NCI-H69 (cell line): ENCODE results near the gene CFAP57.
"Not testable (repeated sequence)": the region's sequence is repeated elsewhere in the genome, so short reads cannot be mapped to it uniquely, and the experiment has no call there.

Experiments
- DNase-seq: peaks from one replicate; lab custom pipeline; 2025; lab: John Stamatoyannopoulos, UW

CFAP57 gene

GRCh38 chr1:43171876-43172526, at the start of gene CFAP57, which contains the start of gene EBNA1BP2:
Gene CFAP57 (plus strand): TSS chr1:43172330. CDS start chr1:43172754, 424 bp downstream.
Gene EBNA1BP2 (minus strand): TSS chr1:43172290. CDS start chr1:43172118, 172 bp downstream.
- DNase-seq: peak; percentile 90

GRCh38 chr1:43123031-43123430, 49.1 kb upstream of the CFAP57 start:
- no peak for DNase-seq

GRCh38 chr1:43128816-43129215, 43.3 kb upstream of the CFAP57 start:
- no peak for DNase-seq

- no peak for DNase-seq
Measured at GRCh38 chr1:43129426-43129825, 42.7 kb upstream of the CFAP57 start.

GRCh38 chr1:43134068-43134467, 38.1 kb upstream of the CFAP57 start:
- DNase-seq: no peak

- DNase-seq: no peak
Measured at GRCh38 chr1:43134640-43135039, 37.5 kb upstream of the CFAP57 start.

- no peak for DNase-seq
Measured at GRCh38 chr1:43135857-43136781, 36.0 kb upstream of the CFAP57 start.

GRCh38 chr1:43137445-43138052, 34.6 kb upstream of the CFAP57 start:
- no peak for DNase-seq

- not testable (repeated sequence) for DNase-seq
Measured at GRCh38 chr1:43139295-43139694, 32.8 kb upstream of the CFAP57 start.

GRCh38 chr1:43140010-43140409, 32.1 kb upstream of the CFAP57 start:
- DNase-seq: no peak

- DNase-seq: no peak
Measured at GRCh38 chr1:43140583-43140982, 31.5 kb upstream of the CFAP57 start.

- peak; percentile 42 for DNase-seq
Measured at GRCh38 chr1:43143441-43143888, 28.7 kb upstream of the CFAP57 start.

GRCh38 chr1:43144237-43144636, 27.9 kb upstream of the CFAP57 start:
- DNase-seq: no peak

GRCh38 chr1:43147625-43148327, 24.4 kb upstream of the CFAP57 start:
- peak; percentile 90 for DNase-seq

GRCh38 chr1:43149889-43150288, 22.2 kb upstream of the CFAP57 start:
- DNase-seq: no peak

GRCh38 chr1:43152866-43153265, 19.3 kb upstream of the CFAP57 start:
- DNase-seq: peak; percentile 58

GRCh38 chr1:43153443-43153842, 18.7 kb upstream of the CFAP57 start:
- DNase-seq: no peak

- no peak for DNase-seq
Measured at GRCh38 chr1:43156026-43156425, 16.1 kb upstream of the CFAP57 start.

GRCh38 chr1:43165162-43165561, 7.0 kb upstream of the CFAP57 start:
- DNase-seq: no peak

- no peak for DNase-seq
Measured at GRCh38 chr1:43165765-43166164, 6.4 kb upstream of the CFAP57 start.

GRCh38 chr1:43171312-43171875, 736 bp upstream of the CFAP57 start:
- no peak for DNase-seq
